ENCODE data around the gene HSD17B14.

GRCh38 chr19:48804496-48804895 is 31.8 kb downstream of the HSD17B14 start:
- TF ChIP-seq CTCF (IDR thresholded peaks at IDR 0.05; ENCODE audit: low read depth, low read length, missing input control) = no peak
- no peak for TF ChIP-seq ZBTB33 (IDR thresholded peaks at IDR 0.05)
- no peak for TF ChIP-seq YY1 (IDR thresholded peaks at IDR 0.05)
- TF ChIP-seq MAX (IDR thresholded peaks at IDR 0.05) = no peak
- no peak for TF ChIP-seq REST (IDR thresholded peaks at IDR 0.05)
- TF ChIP-seq NR2F2 (IDR thresholded peaks at IDR 0.05) = no peak
- no peak for TF ChIP-seq RXRA (IDR thresholded peaks at IDR 0.05)
- TF ChIP-seq HNF4G (IDR thresholded peaks at IDR 0.05) = no peak
- no peak for TF ChIP-seq ATF3 (IDR thresholded peaks at IDR 0.05)
- no peak for TF ChIP-seq TAF1 (conservative IDR thresholded peaks at IDR 0.05)
- no peak for TF ChIP-seq EGR1 (IDR thresholded peaks at IDR 0.05; ENCODE audit: low read depth in 2 of 2)
- no peak for TF ChIP-seq RAD21 (IDR thresholded peaks at IDR 0.05)
- TF ChIP-seq FOXA2 (IDR thresholded peaks at IDR 0.05) = no peak
